Ishikawa (cell line): Measurements from ENCODE around the gene PDE7B.

ENCODE experiments used
- CREB1 ChIP-seq: IDR thresholded peaks from 2 replicates; pipeline ENCODE4 v1.6.1; 2012; ENCODE audit warnings: low read depth
- EP300 ChIP-seq: IDR thresholded peaks from 2 replicates; pipeline ENCODE4 v1.6.1; 2012; ENCODE audit warnings: borderline replicate concordance
- TAF1 ChIP-seq: IDR thresholded peaks from 2 replicates; pipeline ENCODE4 v1.6.1; 2012; ENCODE audit warnings: low read depth, mild to moderate bottlenecking
- TEAD4 ChIP-seq: IDR thresholded peaks from 2 replicates; pipeline ENCODE4 v1.6.1; 2012
- ZBTB7A ChIP-seq: IDR thresholded peaks from 2 replicates; pipeline ENCODE4 v1.6.1; 2012; ENCODE audit warnings: low read depth
- TF ChIP-seq, protein P1 (sequence below): IDR thresholded peaks from 2 replicates; pipeline ENCODE4 v1.6.1; 2012; ENCODE audit warnings: low read depth, mild to moderate bottlenecking
- TF ChIP-seq, protein P2 (sequence below): IDR thresholded peaks from 2 replicates; pipeline ENCODE4 v1.6.1; 2012

DNA sequence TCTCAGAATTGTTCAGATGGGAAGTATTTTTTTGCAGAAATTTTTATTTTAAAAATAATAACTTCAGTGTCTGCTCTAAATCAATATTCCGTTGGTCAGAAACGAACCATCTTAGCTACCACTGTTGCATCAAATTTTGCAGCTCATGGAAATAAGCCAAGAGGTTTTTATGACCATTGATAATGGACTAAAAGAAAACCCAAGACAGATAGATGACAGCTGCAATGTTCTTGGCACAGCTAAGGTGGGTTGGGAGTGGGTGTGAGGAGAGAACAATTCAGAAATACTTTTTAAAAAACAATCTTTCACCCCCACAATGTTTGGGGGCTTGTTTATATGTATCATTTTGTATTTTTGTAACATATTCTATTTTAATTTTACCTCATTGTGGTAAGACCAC, 121.1 kb downstream of the PDE7B start:
- TF ChIP-seq TAF1 (no peak), CREB1 (no peak), EP300 (no peak), ZBTB7A (no peak), TEAD4 (no peak)
- TF ChIP-seq, protein P1, sequence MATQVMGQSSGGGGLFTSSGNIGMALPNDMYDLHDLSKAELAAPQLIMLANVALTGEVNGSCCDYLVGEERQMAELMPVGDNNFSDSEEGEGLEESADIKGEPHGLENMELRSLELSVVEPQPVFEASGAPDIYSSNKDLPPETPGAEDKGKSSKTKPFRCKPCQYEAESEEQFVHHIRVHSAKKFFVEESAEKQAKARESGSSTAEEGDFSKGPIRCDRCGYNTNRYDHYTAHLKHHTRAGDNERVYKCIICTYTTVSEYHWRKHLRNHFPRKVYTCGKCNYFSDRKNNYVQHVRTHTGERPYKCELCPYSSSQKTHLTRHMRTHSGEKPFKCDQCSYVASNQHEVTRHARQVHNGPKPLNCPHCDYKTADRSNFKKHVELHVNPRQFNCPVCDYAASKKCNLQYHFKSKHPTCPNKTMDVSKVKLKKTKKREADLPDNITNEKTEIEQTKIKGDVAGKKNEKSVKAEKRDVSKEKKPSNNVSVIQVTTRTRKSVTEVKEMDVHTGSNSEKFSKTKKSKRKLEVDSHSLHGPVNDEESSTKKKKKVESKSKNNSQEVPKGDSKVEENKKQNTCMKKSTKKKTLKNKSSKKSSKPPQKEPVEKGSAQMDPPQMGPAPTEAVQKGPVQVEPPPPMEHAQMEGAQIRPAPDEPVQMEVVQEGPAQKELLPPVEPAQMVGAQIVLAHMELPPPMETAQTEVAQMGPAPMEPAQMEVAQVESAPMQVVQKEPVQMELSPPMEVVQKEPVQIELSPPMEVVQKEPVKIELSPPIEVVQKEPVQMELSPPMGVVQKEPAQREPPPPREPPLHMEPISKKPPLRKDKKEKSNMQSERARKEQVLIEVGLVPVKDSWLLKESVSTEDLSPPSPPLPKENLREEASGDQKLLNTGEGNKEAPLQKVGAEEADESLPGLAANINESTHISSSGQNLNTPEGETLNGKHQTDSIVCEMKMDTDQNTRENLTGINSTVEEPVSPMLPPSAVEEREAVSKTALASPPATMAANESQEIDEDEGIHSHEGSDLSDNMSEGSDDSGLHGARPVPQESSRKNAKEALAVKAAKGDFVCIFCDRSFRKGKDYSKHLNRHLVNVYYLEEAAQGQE = no peak
- TF ChIP-seq, protein P2, sequence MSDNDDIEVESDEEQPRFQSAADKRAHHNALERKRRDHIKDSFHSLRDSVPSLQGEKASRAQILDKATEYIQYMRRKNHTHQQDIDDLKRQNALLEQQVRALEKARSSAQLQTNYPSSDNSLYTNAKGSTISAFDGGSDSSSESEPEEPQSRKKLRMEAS = no peak
